GM12878 (cell line): ENCODE measurements around the gene PSMA8. TPM values are rescaled to one million over a fixed set of nuclear protein-coding genes. Genes with fewer than 3 reads are reported as not detected.

Experiments
- ATAC-seq: fragments of 200-7000 bp; cut with Tn5 transposase; 3 replicates; pipeline ENCODE4 v1.9.1; 2020; ENCODE audit warnings: mild to moderate bottlenecking, moderate library complexity
- BruUV-seq: library from RNA; stranded (reverse); fragments of 400-500 nt; replicated peaks from 2 replicates; lab custom pipeline; 2021; lab: Mats Ljungman, UMichigan
- CTCF ChIA-PET: fragments of 300-600 bp; sonication (Branson Sonifier 250); formaldehyde crosslinking; extraction: SDS; loops from one replicate; lab custom pipeline; 2021; ENCODE audit warnings: inconsistent platforms; lab: Yijun Ruan, JAX
- POLR2A ChIA-PET: fragments of 350-600 bp; formaldehyde crosslinking; extraction: SDS; loops from one replicate; lab custom pipeline; 2021; ENCODE audit warnings: inconsistent platforms; lab: Charles Lee
- RAD21 ChIA-PET: fragments of 300-600 bp; sonication (Branson Sonifier 250); formaldehyde crosslinking; loops from one replicate; lab custom pipeline; 2023; ENCODE audit warnings: antibody characterized with exemption; ENCODE audit not compliant: unreplicated experiment; lab: Charles Lee
- SMC1A ChIA-PET: fragments of 300-600 bp; sonication (Branson Sonifier 250); formaldehyde crosslinking; loops from one replicate; lab custom pipeline; 2023; ENCODE audit not compliant: unreplicated experiment, uncharacterized antibody; lab: Charles Lee
- DNase-seq: peaks from one replicate; pipeline ENCODE4 v3.0.0-alpha.2; 2011; ENCODE audit warnings: low read depth, low spot score
- FAIRE-seq: peaks from 3 replicates; lab custom pipeline; 2011; peaks lifted over from hg19 to GRCh38; lab: Jason Lieb, UNC
- H2AFZ ChIP-seq: 2 replicates; pipeline ENCODE4 v1.6.0; 2011; ENCODE audit warnings: low read depth, low read length, control low read depth; ENCODE audit not compliant: control insufficient read depth
- H3K27ac ChIP-seq: 2 replicates; pipeline ENCODE4 v1.5.1; 2011; ENCODE audit warnings: control low read depth; ENCODE audit not compliant: control insufficient read depth, insufficient read depth
- H3K27me3 ChIP-seq, 2 experiments: replicated peaks in 1 of 2; 2 replicates each; pipeline versions ENCODE4 v1.6.0 to v1.6.1; 2011; ENCODE audit warnings: low read length in 1 of 2; ENCODE audit not compliant: control insufficient read depth in 2 of 2, insufficient read depth in 2 of 2
- H3K36me3 ChIP-seq, 2 experiments: 2 replicates each; pipeline ENCODE4 v1.5.1; 2011; ENCODE audit warnings: low read length in 1 of 2; ENCODE audit not compliant: control insufficient read depth in 2 of 2, insufficient read depth in 2 of 2
- H3K4me1 ChIP-seq: 2 replicates; pipeline ENCODE4 v1.6.1; 2011; ENCODE audit warnings: mild to moderate bottlenecking, low read length, moderate library complexity, mixed read lengths; ENCODE audit not compliant: control insufficient read depth, insufficient read depth
- H3K4me2 ChIP-seq: 2 replicates; pipeline ENCODE4 v1.6.0; 2011; ENCODE audit warnings: control low read depth; ENCODE audit not compliant: control insufficient read depth, insufficient read depth
- H3K4me3 ChIP-seq: fragments of 200-600 bp; sonication (generic); 2 replicates; pipeline ENCODE4 v1.5.1; 2016
- H3K79me2 ChIP-seq: 2 replicates; pipeline ENCODE4 v1.6.0; 2011; ENCODE audit warnings: low read length; ENCODE audit not compliant: control insufficient read depth, insufficient read depth
- H3K9ac ChIP-seq: 2 replicates; pipeline ENCODE4 v1.8.0; 2011; ENCODE audit warnings: low read length, control low read depth, mixed read lengths; ENCODE audit not compliant: control insufficient read depth, insufficient read depth
- H3K9me3 ChIP-seq: replicated peaks from 3 replicates; pipeline ENCODE4 v1.5.1; 2011; ENCODE audit warnings: mild to moderate bottlenecking, low read length; ENCODE audit not compliant: control insufficient read depth, insufficient read depth
- H4K20me1 ChIP-seq: 2 replicates; pipeline ENCODE4 v1.6.0; 2011; ENCODE audit not compliant: control insufficient read depth, insufficient read depth
- BCL3 ChIP-seq: IDR thresholded peaks from 2 replicates; pipeline ENCODE4 v1.6.1; 2011; ENCODE audit warnings: borderline replicate concordance, low read depth, mild to moderate bottlenecking, moderate library complexity, low read length; ENCODE audit not compliant: insufficient read depth, poor library complexity, severe bottlenecking
- BRCA1 ChIP-seq: IDR thresholded peaks from 2 replicates; pipeline ENCODE4 v1.6.1; 2011; ENCODE audit warnings: low read depth, low read length, improper control_type of control experiment
- HDAC6 ChIP-seq: fragments of 200-600 bp; sonication (generic); IDR thresholded peaks from one replicate; pipeline ENCODE4 v1.8.0; 2017; ENCODE audit warnings: antibody characterized with exemption; ENCODE audit not compliant: unreplicated experiment
- NR2C1 ChIP-seq: fragments of 450-650 bp; IDR thresholded peaks from 2 replicates; pipeline ENCODE4 v1.6.1; 2017; ENCODE audit warnings: antibody characterized with exemption, mild to moderate bottlenecking, moderate library complexity
- NR2C2 ChIP-seq: IDR thresholded peaks from 2 replicates; pipeline ENCODE4 v1.6.1; 2011; ENCODE audit warnings: borderline replicate concordance, low read depth; ENCODE audit not compliant: control insufficient read depth, insufficient read length
- RUNX3 ChIP-seq: IDR thresholded peaks from 2 replicates; pipeline ENCODE4 v1.6.1; 2012; ENCODE audit warnings: low read length, inconsistent platforms
- WGBS: methylation state at CpG from one replicate; pipeline ENCODE4 v1.1.6; 2016; ENCODE audit warnings: low lambda C conversion rate; ENCODE audit not compliant: insufficient replicate concordance, insufficient coverage; ENCODE audit errors: missing lambda C conversion rate; 5-methylcytosine and 5-hydroxymethylcytosine counted together
- in situ Hi-C: fragments of 300-500 bp; cut with MboI; formaldehyde crosslinking; loops from 9 replicates; pipeline ENCODE4 v1.14.3; 2018; ENCODE audit warnings: mixed read lengths
- intact Hi-C: fragments of 100-400 bp; cut with micrococcal nuclease; formaldehyde crosslinking; loops from one replicate; pipeline ENCODE4 v1.14.2; 2022; ENCODE audit not compliant: unreplicated experiment
- polyA plus RNA-seq, 11 experiments: library from polyadenylated mRNA; depleted of rRNA in 4 of 11; unstranded in 6 of 11; stranded (reverse) in 5 of 11; fragments of >200 nt; fragmentation: Nextera tagmentation in 4 of 11; fragmentation: Illumina TruSeq in 1 of 11; extraction: Ambion mirVana in 4 of 11; extraction: Trizol in 1 of 11; gene quantifications; 1 replicate in 1 of 11; 2 replicates in 10 of 11; pipeline versions ENCODE4 v1.2.1 to v1.2.3, GENCODE V29; 2011 to 2016; ENCODE audit warnings: inconsistent platforms in 2 of 11, missing spikeins in 2 of 11, low read depth in 1 of 11
- total RNA-seq, 4 experiments: library from RNA; depleted of rRNA in 3 of 4; stranded (reverse); fragments of >200 nt in 3 of 4; fragmentation: Illumina TruSeq in 1 of 4; extraction: Trizol in 1 of 4; gene quantifications; 2 replicates each; pipeline versions ENCODE4 v1.2.1 to v1.2.3, GENCODE V29; 2013 to 2021

The PSMA8 gene
- total and polyA plus RNA-seq, 10 of the 15 experiments (the other 5 are each of a cell fraction or from before 2014, with no cell fraction given): 0.07 to 0.15 (median 0.09) TPM; not detected in 6

DNA sequence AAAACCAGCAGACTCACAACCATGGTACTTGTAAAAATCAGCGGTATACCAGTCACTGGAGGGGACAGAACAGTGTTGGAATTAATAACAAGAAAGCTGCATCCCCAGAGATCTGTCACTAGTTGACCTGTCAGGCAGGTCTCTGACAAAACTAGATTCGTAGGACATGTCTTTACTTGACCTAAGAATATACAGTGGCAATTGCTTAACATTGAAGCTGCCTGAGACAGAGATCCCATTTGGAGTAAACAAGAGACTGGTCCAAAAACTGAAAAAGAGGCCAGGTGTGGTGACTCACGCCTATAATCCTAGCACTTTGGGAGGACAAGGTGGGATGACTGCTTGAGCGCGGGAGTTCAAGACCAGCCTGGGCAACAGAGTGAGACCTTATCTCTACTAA lies 36.1 kb upstream of the PSMA8 start:
- Histone ChIP-seq H3K36me3 (no peaks in the 10 kb centered on the region), H3K4me1 (no peaks in the 10 kb centered on the region), H4K20me1 (no peaks in the 10 kb centered on the region), H3K79me2 (no peaks in the 10 kb centered on the region), H3K27me3 (no peaks in the 10 kb centered on the region), H3K9ac (no peak overlapping the region), H3K9me3 (peaks cover 6% of the 10 kb centered on the region), H3K27ac (no peak overlapping the region), H2AFZ (no peak overlapping the region), H3K4me3 (no peak overlapping the region), H3K4me2 (no peak overlapping the region)
- SMC1A ChIA-PET: interaction anchor here (0.9 to 1.0 kb wide), 2 partner anchors 87 to 237 kb away, joined by 3 to 4 read pairs; no protein-coding TSS in a partner anchor
- CTCF ChIA-PET: interaction anchor here (0.7 to 0.9 kb wide), 2 partner anchors 63 to 164 kb away, joined by 3 to 5 read pairs; no protein-coding TSS in a partner anchor
- RAD21 ChIA-PET: no interaction called here
- ATAC-seq: no peak
- intact Hi-C loops: no loop called here
- in situ Hi-C loops: no loop called here
- POLR2A ChIA-PET: interaction anchor here (0.7 kb wide), 1 partner anchor 184 kb away, joined by 3 read pairs; no protein-coding TSS in a partner anchor
- no peak for FAIRE-seq
- no peak for DNase-seq
- no TSS peak for BruUV-seq
- TF ChIP-seq RUNX3 (no peak), BRCA1 (no peak), NR2C1 (no peak), HDAC6 (no peak), BCL3 (no peak), NR2C2 (no peak)
- WGBS: 81% methylated on average over 5 of the region's 5 CpGs
